Progenitor cell of endocrine pancreas (in vitro differentiated cells): ENCODE measurements around the gene SRCAP. TPM values are rescaled to one million over a fixed set of nuclear protein-coding genes. Genes with fewer than 3 reads are reported as not detected.
A peak's percentile ranks its signal among the peaks of the same experiment; 100 is the strongest.

Source experiments
- DNase-seq: peaks from one replicate; pipeline ENCODE4 v3.0.0; 2021; ENCODE audit warnings: low spot score; ENCODE audit not compliant: unreplicated experiment
- H3K27ac Mint-ChIP-seq: 2 replicates; pipeline ENCODE4 v1.8.0; 2021; ENCODE audit warnings: mild to moderate bottlenecking, moderate library complexity, mixed read lengths
- H3K27me3 Mint-ChIP-seq: 2 replicates; pipeline ENCODE4 v1.8.0; 2021; ENCODE audit warnings: mixed read lengths
- H3K36me3 Mint-ChIP-seq: 2 replicates; pipeline ENCODE4 v1.8.0; 2022; ENCODE audit warnings: mixed read lengths; ENCODE audit not compliant: insufficient read depth
- H3K4me1 Mint-ChIP-seq: 2 replicates; pipeline ENCODE4 v1.8.0; 2021; ENCODE audit warnings: low read depth, mixed read lengths
- H3K4me3 Mint-ChIP-seq: 2 replicates; pipeline ENCODE4 v1.8.0; 2021; ENCODE audit warnings: low read depth, mild to moderate bottlenecking, moderate library complexity, mixed read lengths
- H3K9me3 Mint-ChIP-seq: 2 replicates; pipeline ENCODE4 v1.8.0; 2021; ENCODE audit warnings: low read depth, mixed read lengths
- total RNA-seq: library from RNA; stranded (reverse); gene quantifications from 2 replicates; pipeline ENCODE4 v1.2.1, GENCODE V29; 2021
- TF ChIP-seq, protein P1 (sequence below): fragments of 200-600 bp; sonication (generic); IDR thresholded peaks from one replicate; pipeline ENCODE4 v1.5.0; 2021; ENCODE audit warnings: antibody characterized with exemption, mild to moderate bottlenecking; ENCODE audit not compliant: unreplicated experiment

SRCAP gene
- total RNA-seq, 1 donor from 2014 or later = 104 TPM

DNA sequence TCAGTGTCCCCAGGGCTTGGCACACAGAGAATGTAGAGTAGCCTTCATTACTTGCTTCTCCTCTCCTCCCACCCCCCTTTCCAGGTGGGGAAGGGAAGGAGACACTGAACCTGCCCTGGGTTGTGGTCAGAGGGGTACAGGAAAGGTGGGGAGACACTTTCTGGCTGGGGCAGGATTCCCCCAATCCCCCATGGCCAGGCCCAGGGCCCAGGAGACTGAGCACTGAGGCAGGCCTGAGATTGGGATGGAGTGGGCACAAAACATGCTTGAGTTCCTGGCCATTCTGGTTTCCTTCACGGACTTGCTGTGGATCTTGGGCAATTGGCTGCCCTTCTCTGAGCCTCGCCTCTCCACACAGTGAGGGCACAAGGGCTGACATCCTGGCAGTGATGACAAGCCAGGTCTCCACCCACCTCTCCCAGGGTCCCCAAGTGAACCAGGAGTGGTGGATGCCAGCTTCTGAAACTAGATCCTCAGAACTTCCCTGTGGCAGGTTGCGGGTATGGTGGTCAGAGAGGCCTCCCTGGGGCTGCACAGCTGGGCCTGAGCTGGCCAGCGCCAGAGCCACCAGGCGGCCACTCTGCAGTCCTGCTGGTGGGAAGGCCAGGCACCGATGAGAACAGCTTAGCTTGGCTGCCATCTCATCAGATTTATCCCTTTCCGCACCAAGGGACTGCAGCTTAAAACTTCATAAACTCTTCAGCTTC, 78.8 kb downstream of the SRCAP start:
- Mint-ChIP-seq H3K4me3 (peak overlapping the region; percentile 90), H3K9me3 (no peaks in the 10 kb centered on the region), H3K36me3 (peaks cover 5% of the 10 kb centered on the region), H3K4me1 (peaks cover 18% of the 10 kb centered on the region), H3K27ac (peak overlapping the region; percentile 42), H3K27me3 (no peaks in the 10 kb centered on the region)
- TF ChIP-seq, protein P1, sequence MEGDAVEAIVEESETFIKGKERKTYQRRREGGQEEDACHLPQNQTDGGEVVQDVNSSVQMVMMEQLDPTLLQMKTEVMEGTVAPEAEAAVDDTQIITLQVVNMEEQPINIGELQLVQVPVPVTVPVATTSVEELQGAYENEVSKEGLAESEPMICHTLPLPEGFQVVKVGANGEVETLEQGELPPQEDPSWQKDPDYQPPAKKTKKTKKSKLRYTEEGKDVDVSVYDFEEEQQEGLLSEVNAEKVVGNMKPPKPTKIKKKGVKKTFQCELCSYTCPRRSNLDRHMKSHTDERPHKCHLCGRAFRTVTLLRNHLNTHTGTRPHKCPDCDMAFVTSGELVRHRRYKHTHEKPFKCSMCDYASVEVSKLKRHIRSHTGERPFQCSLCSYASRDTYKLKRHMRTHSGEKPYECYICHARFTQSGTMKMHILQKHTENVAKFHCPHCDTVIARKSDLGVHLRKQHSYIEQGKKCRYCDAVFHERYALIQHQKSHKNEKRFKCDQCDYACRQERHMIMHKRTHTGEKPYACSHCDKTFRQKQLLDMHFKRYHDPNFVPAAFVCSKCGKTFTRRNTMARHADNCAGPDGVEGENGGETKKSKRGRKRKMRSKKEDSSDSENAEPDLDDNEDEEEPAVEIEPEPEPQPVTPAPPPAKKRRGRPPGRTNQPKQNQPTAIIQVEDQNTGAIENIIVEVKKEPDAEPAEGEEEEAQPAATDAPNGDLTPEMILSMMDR = no peak
- DNase-seq = no peak

DNA sequence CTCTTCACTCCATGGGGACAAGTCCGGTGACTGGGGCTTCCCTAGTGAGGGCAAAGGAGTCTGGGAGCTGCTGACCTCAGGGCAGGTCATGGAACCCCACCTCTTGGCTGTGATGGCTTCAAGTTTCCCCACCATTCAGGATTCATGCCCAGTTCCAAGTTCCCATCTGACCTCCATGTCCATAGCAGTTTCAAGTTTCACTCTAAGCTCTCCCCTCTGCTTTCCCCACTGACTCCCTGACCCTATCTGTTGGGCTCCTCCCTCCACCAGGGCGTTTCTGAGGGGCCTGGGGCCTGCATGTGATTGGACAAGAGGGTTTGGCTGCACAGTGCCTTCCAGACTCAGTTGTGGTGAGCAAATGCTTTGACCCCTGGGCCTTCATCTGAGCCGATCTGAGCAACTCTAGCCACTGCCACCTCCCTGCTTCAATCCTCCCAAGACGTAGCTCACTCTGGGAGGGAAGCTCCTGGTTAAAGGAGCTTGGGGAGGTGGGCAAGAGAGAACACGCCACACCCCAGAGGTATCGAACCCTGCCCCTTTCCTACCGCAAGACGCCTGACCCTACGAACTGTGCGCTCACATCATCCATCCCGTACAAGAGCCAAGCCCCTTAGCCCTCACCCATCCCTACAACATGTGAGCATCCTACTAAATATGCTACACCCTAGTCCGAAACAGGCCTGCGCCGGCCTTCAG, 79.7 kb downstream of the SRCAP start:
- Mint-ChIP-seq H3K27me3 (no peaks in the 10 kb centered on the region), H3K4me1 (peaks cover 18% of the 10 kb centered on the region), H3K36me3 (peaks cover 11% of the 10 kb centered on the region), H3K27ac (peak overlapping the region; percentile 21), H3K4me3 (no peak overlapping the region), H3K9me3 (no peaks in the 10 kb centered on the region)
- DNase-seq = no peak
- TF ChIP-seq, protein P1 = no peak

GRCh38 chr16:30779596-30779995, 80.6 kb downstream of the SRCAP start:
- TF ChIP-seq, protein P1 = no peak
- no peaks in the 10 kb centered on the region for H3K9me3 Mint-ChIP-seq
- H3K36me3 Mint-ChIP-seq = peaks cover 11% of the 10 kb centered on the region

DNA sequence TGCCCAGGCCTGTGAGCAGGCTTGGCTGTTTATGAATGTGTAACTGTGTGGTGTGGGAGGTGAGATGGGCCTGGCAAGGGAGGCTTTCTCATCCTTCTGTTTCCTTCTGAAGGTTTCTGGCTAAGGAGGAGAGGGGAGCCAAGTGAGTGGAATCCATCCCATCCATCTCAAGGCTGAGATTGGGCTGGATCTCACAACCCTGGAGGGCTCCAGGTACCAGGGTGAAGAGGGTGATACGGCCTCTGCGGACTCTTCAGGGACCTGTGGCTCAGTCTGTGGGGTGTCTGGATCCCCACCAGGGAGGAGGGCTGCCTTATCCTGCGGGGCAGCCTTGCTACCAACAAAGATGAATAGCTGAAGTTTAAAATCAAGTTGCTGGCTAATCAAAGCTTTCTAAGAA, 81.0 kb downstream of the SRCAP start:
- TF ChIP-seq, protein P1 = no peak
- Mint-ChIP-seq H3K4me3 (no peak overlapping the region), H3K27me3 (no peaks in the 10 kb centered on the region), H3K4me1 (peaks cover 19% of the 10 kb centered on the region), H3K36me3 (peaks cover 11% of the 10 kb centered on the region), H3K9me3 (no peaks in the 10 kb centered on the region), H3K27ac (no peak overlapping the region)
- no peak for DNase-seq

More at GRCh38 chr16:30779596-30779995, 80.6 kb downstream of the SRCAP start:
- no peak overlapping the region for H3K4me3 Mint-ChIP-seq
- peaks cover 18% of the 10 kb centered on the region for H3K4me1 Mint-ChIP-seq
- no peak for DNase-seq
- H3K27ac Mint-ChIP-seq = no peak overlapping the region
- H3K27me3 Mint-ChIP-seq = no peaks in the 10 kb centered on the region

DNA sequence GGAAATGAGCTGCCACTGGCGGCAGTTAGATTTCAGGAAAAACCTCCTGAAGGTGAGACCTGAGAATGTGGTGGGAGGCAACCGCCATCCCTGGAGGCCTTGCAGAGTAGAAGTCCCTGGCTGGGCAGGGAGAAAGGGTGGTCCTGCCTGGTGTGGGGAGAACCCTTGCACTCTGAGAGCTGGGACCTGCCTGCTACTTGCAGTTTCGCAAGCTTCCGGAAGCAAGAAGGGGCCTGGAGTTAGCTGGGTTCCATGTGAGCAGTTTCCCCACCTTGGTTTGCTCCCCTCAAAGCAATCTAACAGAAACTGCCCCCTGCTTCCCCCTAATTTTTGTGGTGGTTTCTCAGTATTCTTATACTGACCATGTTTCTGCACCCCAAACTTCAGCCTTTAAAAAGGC, 81.6 kb downstream of the SRCAP start:
- TF ChIP-seq, protein P1 = no peak
- DNase-seq = no peak
- Mint-ChIP-seq H3K4me3 (no peak overlapping the region), H3K27me3 (no peaks in the 10 kb centered on the region), H3K9me3 (no peaks in the 10 kb centered on the region), H3K4me1 (peaks cover 17% of the 10 kb centered on the region), H3K36me3 (peaks cover 11% of the 10 kb centered on the region), H3K27ac (no peak overlapping the region)
